Retinal pigment epithelial cell (primary cell): ENCODE measurements around the gene EFCAB5.
"Not testable (repeated sequence)": the region's sequence is repeated elsewhere in the genome, so short reads cannot be mapped to it uniquely, and the experiment has no call there.

Source experiments
- DNase-seq: peaks from one replicate; pipeline ENCODE4 v3.0.0-alpha.2; 2010; ENCODE audit warnings: low read depth
- H3K4me3 ChIP-seq: 2 replicates; pipeline ENCODE4 v1.5.1; 2011; ENCODE audit warnings: mild to moderate bottlenecking, low read length, control low read depth, moderate library complexity
- TF ChIP-seq, protein P1 (sequence below): conservative IDR thresholded peaks from 2 replicates; pipeline ENCODE4 v1.5.1; 2011; ENCODE audit warnings: low read depth, low read length, control low read depth, inconsistent platforms

EFCAB5 gene

DNA sequence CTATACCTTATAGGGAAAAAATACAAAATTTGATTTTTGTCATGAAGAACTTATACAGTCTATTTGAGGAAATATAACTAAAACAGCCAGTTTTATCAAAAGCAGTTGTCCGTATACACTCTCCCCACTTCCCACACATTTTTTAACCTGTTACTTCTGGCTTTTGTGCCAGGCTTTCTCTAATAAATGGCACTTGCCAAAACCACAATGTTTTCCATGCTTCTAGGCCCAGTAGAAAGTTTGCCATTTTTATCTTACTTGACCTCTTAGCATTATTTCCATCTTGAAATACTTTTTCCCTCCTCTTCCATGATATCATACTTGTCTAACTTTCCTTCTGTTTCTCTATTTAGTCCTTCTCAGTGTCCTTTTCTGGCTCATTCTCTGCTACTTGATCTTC is 38.8 kb downstream of the EFCAB5 start:
- DNase-seq, result no peak

DNA sequence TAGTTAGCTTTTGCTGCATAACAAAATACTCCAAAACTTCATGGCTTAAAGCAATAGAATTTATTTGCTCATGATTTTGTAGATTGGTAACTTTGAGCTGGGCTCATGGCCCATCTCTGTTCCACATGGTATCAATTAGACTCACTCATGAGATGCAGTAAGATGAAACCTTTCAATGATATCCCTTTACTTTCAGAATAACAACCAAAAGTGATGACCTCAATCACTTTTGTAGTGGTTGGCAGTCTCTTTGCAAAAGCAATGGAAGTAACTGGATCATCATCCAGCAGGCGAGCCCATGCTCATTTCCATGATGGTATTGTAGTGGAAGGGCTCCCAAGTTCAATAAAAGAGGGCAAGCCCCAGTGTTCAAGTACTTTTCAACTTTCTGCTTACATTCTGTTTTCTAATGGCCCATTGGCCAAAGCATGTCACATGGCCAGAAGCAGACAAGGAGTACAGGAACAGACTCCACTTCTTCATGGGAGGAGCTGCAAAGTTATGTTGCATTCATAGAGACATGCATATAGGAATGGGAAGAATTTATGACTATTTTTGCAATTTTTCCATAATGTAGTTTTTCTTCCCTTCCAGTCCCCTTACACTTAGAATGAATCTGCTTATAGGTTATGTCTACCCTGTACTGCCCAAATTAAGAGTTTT is 41.7 kb downstream of the EFCAB5 start:
- DNase-seq, result no peak
- TF ChIP-seq, protein P1, sequence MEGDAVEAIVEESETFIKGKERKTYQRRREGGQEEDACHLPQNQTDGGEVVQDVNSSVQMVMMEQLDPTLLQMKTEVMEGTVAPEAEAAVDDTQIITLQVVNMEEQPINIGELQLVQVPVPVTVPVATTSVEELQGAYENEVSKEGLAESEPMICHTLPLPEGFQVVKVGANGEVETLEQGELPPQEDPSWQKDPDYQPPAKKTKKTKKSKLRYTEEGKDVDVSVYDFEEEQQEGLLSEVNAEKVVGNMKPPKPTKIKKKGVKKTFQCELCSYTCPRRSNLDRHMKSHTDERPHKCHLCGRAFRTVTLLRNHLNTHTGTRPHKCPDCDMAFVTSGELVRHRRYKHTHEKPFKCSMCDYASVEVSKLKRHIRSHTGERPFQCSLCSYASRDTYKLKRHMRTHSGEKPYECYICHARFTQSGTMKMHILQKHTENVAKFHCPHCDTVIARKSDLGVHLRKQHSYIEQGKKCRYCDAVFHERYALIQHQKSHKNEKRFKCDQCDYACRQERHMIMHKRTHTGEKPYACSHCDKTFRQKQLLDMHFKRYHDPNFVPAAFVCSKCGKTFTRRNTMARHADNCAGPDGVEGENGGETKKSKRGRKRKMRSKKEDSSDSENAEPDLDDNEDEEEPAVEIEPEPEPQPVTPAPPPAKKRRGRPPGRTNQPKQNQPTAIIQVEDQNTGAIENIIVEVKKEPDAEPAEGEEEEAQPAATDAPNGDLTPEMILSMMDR, result no peak
- no peak overlapping the region for H3K4me3 ChIP-seq

More for the DNA sequence above, 38.8 kb downstream of the EFCAB5 start:
- TF ChIP-seq, protein P1, result no peak
- H3K4me3 ChIP-seq, result no peak overlapping the region

DNA sequence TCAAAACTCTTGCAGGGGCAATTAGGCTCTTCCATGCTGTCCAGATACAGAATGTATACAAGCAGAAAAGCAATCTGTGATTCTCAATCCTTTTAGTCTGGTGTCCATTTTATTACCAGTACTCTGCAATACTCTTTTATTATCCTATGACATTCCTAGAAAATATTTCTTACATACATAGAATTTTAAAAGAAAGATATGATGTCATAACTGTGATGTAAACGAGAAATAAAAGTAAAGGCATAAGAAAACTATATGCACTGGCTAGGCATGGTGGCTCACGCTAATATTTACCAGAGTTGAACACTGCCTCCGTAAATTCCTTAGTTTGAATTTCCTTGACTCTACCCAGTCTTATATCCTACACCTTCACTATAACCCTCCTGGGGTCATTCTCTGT is 55.0 kb downstream of the EFCAB5 start:
- no peak overlapping the region for H3K4me3 ChIP-seq
- TF ChIP-seq, protein P1, result no peak
- DNase-seq, result no peak

DNA sequence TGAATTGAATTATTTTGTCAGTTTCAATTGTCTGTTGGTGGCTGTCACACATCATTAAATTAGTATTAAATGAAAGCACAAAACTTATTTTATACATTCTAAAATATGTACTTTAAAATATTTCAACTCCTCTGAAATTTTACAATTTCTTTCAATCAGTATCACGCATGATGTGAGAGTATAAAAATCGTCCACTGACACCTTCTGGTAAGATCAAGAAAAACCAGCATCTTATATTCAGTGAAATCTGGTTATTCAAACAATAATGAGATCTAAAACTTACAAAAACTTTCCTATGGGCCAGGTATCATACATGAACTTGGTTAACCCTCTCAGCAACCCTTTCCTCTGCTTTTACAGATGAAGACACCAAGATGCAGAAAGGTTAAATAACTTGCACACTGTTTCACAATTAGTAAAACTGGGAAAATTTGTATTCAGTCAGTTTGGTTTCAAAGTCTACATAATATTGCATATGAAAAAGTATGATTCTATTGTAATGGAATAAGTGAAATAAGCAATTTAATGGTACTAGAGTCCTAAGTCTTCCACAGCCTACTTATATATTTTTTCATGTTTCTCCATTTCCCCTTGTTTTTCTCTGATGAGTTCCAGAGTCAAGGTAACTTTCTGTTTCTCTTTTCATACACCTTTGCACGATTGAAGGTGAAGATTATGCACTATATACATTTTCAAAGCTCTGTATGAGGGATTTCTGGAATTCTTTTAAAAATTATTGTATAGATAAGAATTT is 58.7 kb downstream of the EFCAB5 start:
- DNase-seq, result no peak
- TF ChIP-seq, protein P1, result no peak
- no peak overlapping the region for H3K4me3 ChIP-seq

DNA sequence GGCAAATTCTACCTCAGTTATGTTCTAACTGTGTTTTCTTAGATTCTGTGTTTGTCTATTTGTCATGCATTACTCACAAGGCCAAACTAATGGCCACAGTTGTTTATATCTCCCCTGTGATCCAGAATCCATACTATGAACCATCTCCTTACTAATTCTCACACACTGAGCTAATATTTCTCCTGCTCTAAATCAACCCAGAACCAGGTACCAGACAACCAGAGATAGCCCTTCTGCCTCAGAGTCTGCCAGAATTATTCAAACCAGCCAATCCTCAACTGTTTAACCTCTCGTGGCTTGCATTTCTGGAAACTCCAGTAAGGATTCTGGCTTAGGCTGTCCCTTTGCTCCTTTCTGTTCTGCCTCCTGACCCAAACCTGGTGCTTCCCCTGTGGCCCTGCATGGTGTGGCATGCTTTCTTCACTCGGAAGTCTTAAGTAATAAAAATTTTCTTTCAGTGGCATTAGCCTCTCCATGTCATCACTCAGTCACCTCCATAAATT is 59.4 kb downstream of the EFCAB5 start:
- H3K4me3 ChIP-seq, result no peak overlapping the region
- DNase-seq, result no peak
- TF ChIP-seq, protein P1, result no peak

DNA sequence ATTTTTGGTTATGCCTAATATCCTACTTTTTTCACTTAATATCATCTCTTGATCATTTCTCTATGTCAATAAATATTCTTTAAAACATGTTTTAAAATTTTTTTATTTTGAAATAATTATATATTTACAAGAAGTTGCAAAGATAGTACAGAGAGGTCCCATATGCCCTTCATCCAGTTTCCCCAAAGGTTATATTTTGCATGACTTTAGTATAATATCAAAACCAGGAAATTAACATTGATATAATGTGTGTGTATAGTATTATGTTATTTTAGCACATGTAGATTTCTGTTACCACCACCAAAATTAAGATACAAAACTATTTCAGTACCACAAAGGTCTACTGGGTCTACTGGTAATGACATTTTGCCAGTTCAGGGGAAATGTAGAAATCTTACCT is 60.7 kb downstream of the EFCAB5 start:
- TF ChIP-seq, protein P1, result no peak
- DNase-seq, result no peak
- no peak overlapping the region for H3K4me3 ChIP-seq

DNA sequence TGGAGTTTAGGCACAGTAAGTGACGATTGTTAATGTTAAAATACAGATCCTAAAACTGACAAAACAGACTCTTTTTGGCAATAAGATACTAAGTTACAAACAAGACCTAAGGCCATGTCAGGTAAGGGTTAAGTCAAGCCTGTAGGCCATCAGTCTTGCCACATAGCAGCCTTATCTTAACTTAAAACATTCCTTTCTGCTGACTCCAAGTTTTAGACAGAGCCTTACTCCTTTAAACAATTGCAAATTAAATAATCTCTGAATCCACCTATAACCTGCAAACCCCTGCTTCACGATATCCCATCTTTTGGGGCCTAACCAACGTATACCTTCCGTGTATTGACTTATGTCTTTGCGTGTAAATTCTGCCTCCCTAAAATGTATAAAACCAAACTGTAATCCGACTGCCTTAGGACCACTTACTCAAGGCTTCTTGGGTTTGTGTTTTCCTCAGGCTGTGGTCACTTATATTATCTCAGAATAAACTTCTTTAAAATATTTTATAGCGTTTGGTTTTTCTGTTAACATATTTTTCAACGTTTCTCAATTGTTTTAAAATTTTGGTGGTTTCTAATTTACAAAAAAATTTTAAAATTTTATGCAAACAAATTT is 64.4 kb downstream of the EFCAB5 start:
- no peak for DNase-seq
- TF ChIP-seq, protein P1, result no peak
- no peak overlapping the region for H3K4me3 ChIP-seq

DNA sequence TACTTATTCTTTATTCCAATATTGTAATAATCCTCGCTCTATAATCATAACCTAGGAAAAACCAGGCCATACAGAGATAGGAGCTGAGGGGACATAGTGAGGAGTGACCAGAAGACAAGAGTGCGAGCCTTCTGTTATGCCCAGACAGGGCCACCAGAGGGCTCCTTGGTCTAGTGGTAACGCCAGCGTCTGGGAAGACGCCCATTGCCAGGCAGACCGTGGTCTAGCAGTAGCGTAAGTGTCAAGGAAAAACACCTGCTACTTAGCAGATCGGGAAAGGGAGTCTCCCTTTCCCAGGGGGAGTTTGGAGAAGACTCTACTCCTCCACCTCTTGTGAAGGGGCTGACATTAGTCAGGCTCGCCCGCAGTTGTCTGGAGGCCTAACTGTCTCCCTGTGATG is 70.5 kb downstream of the EFCAB5 start:
- H3K4me3 ChIP-seq, DNase-seq: not testable (repeated sequence)
